Liver (tissue), 9 donors: ENCODE results near the gene WDR7. TPM values are rescaled to one million over a fixed set of nuclear protein-coding genes. Genes with fewer than 3 reads are reported as not detected.

ENCODE experiments used
- DNase-seq: peaks from one replicate; pipeline ENCODE4 v3.0.0-alpha.2; 2017; ENCODE audit warnings: low spot score
- H3K27ac ChIP-seq, 2 donors: one replicate each; pipeline ENCODE4 v1.7.0; 2013; ENCODE audit warnings: inconsistent platforms in 2 of 2, low read length in 2 of 2, control low read depth in 1 of 2, low read depth in 1 of 2, mild to moderate bottlenecking in 1 of 2
- H3K27me3 ChIP-seq, 4 donors: one replicate each; pipeline versions ENCODE4 v1.6.1 to v1.7.0; 2013; ENCODE audit warnings: low read length in 3 of 4, inconsistent platforms in 1 of 4, mild to moderate bottlenecking in 1 of 4, moderate library complexity in 1 of 4; ENCODE audit not compliant: control insufficient read depth in 4 of 4, insufficient read depth in 4 of 4
- H3K36me3 ChIP-seq, 4 donors: one replicate each; pipeline versions ENCODE4 v1.6.1 to v1.7.0; 2013; ENCODE audit warnings: low read length in 3 of 4, mild to moderate bottlenecking in 3 of 4, low read depth in 1 of 4, moderate library complexity in 1 of 4; ENCODE audit not compliant: control insufficient read depth in 4 of 4, insufficient read depth in 3 of 4
- H3K4me1 ChIP-seq, 4 donors: one replicate each; pipeline versions ENCODE4 v1.6.1 to v1.7.0; 2013; ENCODE audit warnings: low read length in 3 of 4, mild to moderate bottlenecking in 3 of 4, moderate library complexity in 1 of 4; ENCODE audit not compliant: control insufficient read depth in 4 of 4, insufficient read depth in 4 of 4
- H3K4me3 ChIP-seq, 3 donors: one replicate each; pipeline versions ENCODE4 v1.6.1 to v1.7.0; 2013; ENCODE audit warnings: low read length in 3 of 3, control low read depth in 1 of 3, low read depth in 1 of 3, mild to moderate bottlenecking in 1 of 3
- H3K9ac ChIP-seq, 2 donors: one replicate each; pipeline ENCODE4 v1.7.0; 2013; ENCODE audit warnings: low read length in 2 of 2, mild to moderate bottlenecking in 2 of 2, moderate library complexity in 2 of 2, control low read depth in 1 of 2, low read depth in 1 of 2
- H3K9me3 ChIP-seq, 4 donors: one replicate each; pipeline versions ENCODE4 v1.6.1 to v1.7.0; 2013; ENCODE audit warnings: low read length in 3 of 4; ENCODE audit not compliant: control insufficient read depth in 4 of 4
- ATF3 ChIP-seq: IDR thresholded peaks from 2 replicates; pipeline ENCODE4 v1.6.1; 2016; ENCODE audit warnings: antibody characterized with exemption
- CTCF ChIP-seq: fragments of 150-350 bp; IDR thresholded peaks from 2 replicates; pipeline ENCODE4 v1.5.1; 2017; ENCODE audit warnings: improper control_type of control experiment, low read depth, low read length; ENCODE audit not compliant: missing input control
- EGR1 ChIP-seq, 2 donors: IDR thresholded peaks; 2 replicates each; pipeline ENCODE4 v1.6.1; 2016 to 2018; ENCODE audit warnings: antibody characterized with exemption in 2 of 2, low read depth in 2 of 2
- FOXA1 ChIP-seq: IDR thresholded peaks from 2 replicates; pipeline ENCODE4 v1.6.1; 2016; ENCODE audit warnings: antibody characterized with exemption
- FOXA2 ChIP-seq: IDR thresholded peaks from 2 replicates; pipeline ENCODE4 v1.6.1; 2016; ENCODE audit warnings: antibody characterized with exemption
- GABPA ChIP-seq, 2 donors: IDR thresholded peaks in 1 of 2; conservative IDR thresholded peaks in 1 of 2; 2 replicates each; pipeline ENCODE4 v1.6.1; 2016; ENCODE audit warnings: antibody characterized with exemption in 2 of 2, mild to moderate bottlenecking in 1 of 2, moderate library complexity in 1 of 2
- HNF4A ChIP-seq, 2 donors: conservative IDR thresholded peaks; 2 replicates each; pipeline ENCODE4 v1.6.1; 2016; ENCODE audit warnings: antibody characterized with exemption in 2 of 2, mild to moderate bottlenecking in 2 of 2
- HNF4G ChIP-seq: IDR thresholded peaks from 2 replicates; pipeline ENCODE4 v1.6.1; 2016; ENCODE audit warnings: antibody characterized with exemption
- JUND ChIP-seq, 2 donors: IDR thresholded peaks; 2 replicates each; pipeline ENCODE4 v1.6.1; 2016; ENCODE audit warnings: antibody characterized with exemption in 2 of 2
- MAX ChIP-seq: IDR thresholded peaks from 2 replicates; pipeline ENCODE4 v1.6.1; 2016; ENCODE audit warnings: antibody characterized with exemption
- NR2F2 ChIP-seq: IDR thresholded peaks from 2 replicates; pipeline ENCODE4 v1.6.1; 2016; ENCODE audit warnings: antibody characterized with exemption
- REST ChIP-seq: IDR thresholded peaks from 2 replicates; pipeline ENCODE4 v1.6.1; 2016; ENCODE audit warnings: antibody characterized with exemption, mild to moderate bottlenecking
- RXRA ChIP-seq, 2 donors: IDR thresholded peaks; 2 replicates each; pipeline ENCODE4 v1.6.1; 2017 to 2018; ENCODE audit warnings: antibody characterized with exemption in 2 of 2, mild to moderate bottlenecking in 1 of 2
- SP1 ChIP-seq: IDR thresholded peaks from 2 replicates; pipeline ENCODE4 v1.6.1; 2018; ENCODE audit warnings: antibody characterized with exemption, mild to moderate bottlenecking
- TAF1 ChIP-seq: conservative IDR thresholded peaks from 2 replicates; pipeline ENCODE4 v1.6.1; 2016; ENCODE audit warnings: antibody characterized with exemption, mild to moderate bottlenecking
- ZBTB33 ChIP-seq: IDR thresholded peaks from 2 replicates; pipeline ENCODE4 v1.6.1; 2016; ENCODE audit warnings: antibody characterized with exemption
- WGBS: extraction: QIAGEN DNeasy Blood & Tissue Kit; methylation state at CpG from one replicate; pipeline ENCODE4 v1.1.7; 2013; 5-methylcytosine and 5-hydroxymethylcytosine counted together
- polyA plus RNA-seq, 2 donors: library from polyadenylated mRNA; stranded (reverse) in 1 of 2; unstranded in 1 of 2; fragments of 200-250 nt in 1 of 2; fragments of >200 nt in 1 of 2; fragmentation: Nextera tagmentation in 1 of 2; extraction: Ambion mirVana in 1 of 2; gene quantifications; one replicate each; pipeline versions ENCODE4 v1.2.1 to v1.2.3, GENCODE V29; 2013 to 2015
- total RNA-seq, 2 donors: library from RNA; depleted of rRNA; stranded (reverse); fragments of >200 nt; gene quantifications; one replicate each; pipeline ENCODE4 v1.2.3, GENCODE V29; 2014
- donor health status: healthy.
- donor health status: healthy.
- donor health status: healthy.
- donor health status: healthy.
- donor health status: healthy.

WDR7 gene
- total and polyA plus RNA-seq, 4 donors: 4.5 to 26.6 (median 13.2) TPM

- TF ChIP-seq ZBTB33 (no peak), GABPA (IDR thresholded peaks at IDR 0.05 in 1 of 2, conservative IDR thresholded peaks at IDR 0.05 in 1 of 2) (no peak), RXRA (IDR thresholded peaks at IDR 0.05) (no peak), HNF4G (no peak)
These were observed 119.7 kb downstream of the WDR7 start (continued) for GRCh38 chr18:56770873-56771272.

GRCh38 chr18:56775701-56776100 lies 124.5 kb downstream of the WDR7 start:
- Histone ChIP-seq H3K27ac (no peak overlapping the region), H3K27me3 (no peaks in the 10 kb centered on the region), H3K4me3 (no peak overlapping the region), H3K4me1 (no peaks in the 10 kb centered on the region), H3K36me3 (peaks cover 0 to 5% (median 1%) of the 10 kb centered on the region in 4 donors), H3K9ac (no peak overlapping the region), H3K9me3 (no peaks in the 10 kb centered on the region)
- 95% methylated on average over 6 of the region's 6 CpGs for WGBS
- no peak for DNase-seq
- TF ChIP-seq ATF3 (no peak), HNF4A (conservative IDR thresholded peaks at IDR 0.05) (no peak), MAX (no peak), HNF4G (no peak), REST (no peak), RXRA (IDR thresholded peaks at IDR 0.05) (no peak), FOXA1 (no peak), CTCF (no peak), JUND (IDR thresholded peaks at IDR 0.05) (no peak), NR2F2 (no peak), EGR1 (IDR thresholded peaks at IDR 0.05; ENCODE audit: low read depth in 2 of 2) (no peak), ZBTB33 (no peak), FOXA2 (no peak), SP1 (no peak), TAF1 (no peak)
